ENCODE data around the gene PHLDA3.

Gene PHLDA3

GRCh38 chr1:201430776-201431175 lies 38.2 kb downstream of the PHLDA3 start:
- H3K9me3 ChIP-seq (ENCODE audit: low read length) = no peaks in the 10 kb centered on the region
- H2AFZ ChIP-seq (ENCODE audit: low read length) = no peak overlapping the region

DNA sequence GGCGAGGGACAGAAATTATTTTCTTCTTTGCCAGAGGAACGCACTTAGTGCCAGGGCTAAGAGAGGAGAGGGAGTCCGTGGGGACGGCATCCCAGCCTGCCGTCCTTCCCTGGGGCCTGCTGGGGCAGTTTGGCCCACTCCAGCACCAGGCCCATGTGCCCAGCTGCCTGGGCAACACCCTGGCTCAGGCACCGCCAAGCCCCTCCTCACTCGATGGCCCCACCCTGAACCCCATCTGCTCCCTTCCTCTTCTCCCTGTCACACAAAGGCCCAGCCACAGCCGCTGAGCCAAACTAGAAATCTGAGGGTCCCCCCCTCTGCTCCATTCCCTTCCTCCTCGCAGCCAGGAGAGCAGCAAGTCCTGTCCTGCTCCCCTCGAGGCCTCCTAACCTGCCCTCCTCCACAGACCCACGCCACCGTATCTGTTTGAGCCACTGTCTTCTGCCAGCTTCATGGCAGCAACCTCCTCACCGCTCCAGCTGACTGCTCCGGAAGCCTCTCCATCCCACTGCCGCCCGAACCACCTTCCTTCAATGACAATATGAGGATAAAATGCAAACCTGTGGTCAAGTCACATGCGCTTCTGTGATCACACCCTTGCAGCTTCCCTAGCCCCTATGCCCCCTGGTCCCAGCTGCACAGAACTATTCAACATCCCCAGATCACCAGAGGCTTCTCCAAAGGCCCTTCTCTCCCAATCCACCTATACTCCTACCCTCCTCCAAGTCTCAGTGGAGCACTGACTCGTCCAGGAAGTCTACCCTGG lies 39.1 kb downstream of the PHLDA3 start:
- Histone ChIP-seq H3K27me3 (ENCODE audit: insufficient read depth, low read length) (no peaks in the 10 kb centered on the region), H3K4me2 (ENCODE audit: low read length) (no peak overlapping the region), H3K9ac (ENCODE audit: low read length) (no peak overlapping the region), H3K36me3 (ENCODE audit: insufficient read depth, low read length) (no peaks in the 10 kb centered on the region), H3K9me2 (ENCODE audit: low read depth, low read length) (no peaks in the 10 kb centered on the region), H3K9me3 (ENCODE audit: low read length) (no peaks in the 10 kb centered on the region), H3K4me1 (ENCODE audit: insufficient read depth, low read length, severe bottlenecking) (no peaks in the 10 kb centered on the region), H3F3A (ENCODE audit: insufficient read depth, low read length) (no peaks in the 10 kb centered on the region), H3K4me3 (ENCODE audit: low read depth, low read length, poor library complexity, severe bottlenecking) (no peak overlapping the region), H3K27ac (ENCODE audit: low read depth, low read length, poor library complexity, severe bottlenecking) (no peak overlapping the region), H2AFZ (ENCODE audit: low read length) (no peak overlapping the region), H3K79me2 (ENCODE audit: insufficient read depth, low read length) (no peaks in the 10 kb centered on the region), H4K20me1 (ENCODE audit: insufficient read depth, low read length) (no peaks in the 10 kb centered on the region)
- TF ChIP-seq CTCF (IDR thresholded peaks at IDR 0.05; ENCODE audit: low read length) (no peak), EZH2 (IDR thresholded peaks at IDR 0.05; ENCODE audit: borderline replicate concordance, low read length) (no peak)

More at GRCh38 chr1:201430776-201431175, 38.2 kb downstream of the PHLDA3 start:
- no peak overlapping the region for H3K4me2 ChIP-seq (ENCODE audit: low read length)
- H3K9ac ChIP-seq (ENCODE audit: low read length) = no peak overlapping the region
- H3K4me1 ChIP-seq (ENCODE audit: insufficient read depth, low read length, severe bottlenecking) = no peaks in the 10 kb centered on the region
- no peaks in the 10 kb centered on the region for H3K79me2 ChIP-seq (ENCODE audit: insufficient read depth, low read length)
- H3F3A ChIP-seq (ENCODE audit: insufficient read depth, low read length) = no peaks in the 10 kb centered on the region
- TF ChIP-seq EZH2 (IDR thresholded peaks at IDR 0.05; ENCODE audit: borderline replicate concordance, low read length) (no peak), CTCF (IDR thresholded peaks at IDR 0.05; ENCODE audit: low read length) (no peak)
- no peaks in the 10 kb centered on the region for H3K36me3 ChIP-seq (ENCODE audit: insufficient read depth, low read length)
- no peaks in the 10 kb centered on the region for H4K20me1 ChIP-seq (ENCODE audit: insufficient read depth, low read length)
- H3K9me2 ChIP-seq (ENCODE audit: low read depth, low read length) = no peaks in the 10 kb centered on the region
- H3K4me3 ChIP-seq (ENCODE audit: low read depth, low read length, poor library complexity, severe bottlenecking) = no peak overlapping the region
- no peaks in the 10 kb centered on the region for H3K27me3 ChIP-seq (ENCODE audit: insufficient read depth, low read length)
- no peak overlapping the region for H3K27ac ChIP-seq (ENCODE audit: low read depth, low read length, poor library complexity, severe bottlenecking)

DNA sequence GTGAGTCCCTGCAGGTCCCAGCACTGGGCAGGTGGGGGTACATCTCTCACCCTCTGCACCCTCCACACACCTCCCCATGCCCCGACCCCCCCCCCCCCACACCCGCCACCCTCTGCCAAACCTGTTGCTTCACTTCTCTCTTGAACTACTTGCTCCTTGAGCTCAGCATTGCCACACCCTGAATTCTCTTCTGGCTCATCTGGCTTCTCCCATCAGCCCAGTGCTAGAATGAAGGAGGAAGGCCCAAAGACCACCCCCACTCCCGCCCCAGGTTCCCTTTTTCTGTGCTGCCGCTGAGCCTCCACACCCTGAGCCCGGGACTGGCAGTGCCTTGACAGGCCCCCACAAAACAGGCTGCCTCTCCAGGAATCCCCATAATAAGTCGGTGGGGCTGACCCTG lies 41.0 kb downstream of the PHLDA3 start:
- no peak for TF ChIP-seq CTCF (IDR thresholded peaks at IDR 0.05; ENCODE audit: low read length)
- Histone ChIP-seq H3K9ac (ENCODE audit: low read length) (no peak overlapping the region), H3K27ac (ENCODE audit: low read depth, low read length, poor library complexity, severe bottlenecking) (no peak overlapping the region), H3K9me2 (ENCODE audit: low read depth, low read length) (no peaks in the 10 kb centered on the region), H3K9me3 (ENCODE audit: low read length) (no peaks in the 10 kb centered on the region), H3K4me2 (ENCODE audit: low read length) (no peak overlapping the region), H3K27me3 (ENCODE audit: insufficient read depth, low read length) (no peaks in the 10 kb centered on the region), H3K36me3 (ENCODE audit: insufficient read depth, low read length) (no peaks in the 10 kb centered on the region), H3F3A (ENCODE audit: insufficient read depth, low read length) (no peaks in the 10 kb centered on the region), H3K79me2 (ENCODE audit: insufficient read depth, low read length) (no peaks in the 10 kb centered on the region), H3K4me1 (ENCODE audit: insufficient read depth, low read length, severe bottlenecking) (no peaks in the 10 kb centered on the region), H4K20me1 (ENCODE audit: insufficient read depth, low read length) (no peaks in the 10 kb centered on the region), H2AFZ (ENCODE audit: low read length) (no peak overlapping the region), H3K4me3 (ENCODE audit: low read depth, low read length, poor library complexity, severe bottlenecking) (no peak overlapping the region)
